HG03565 (cell line): Measurements from ENCODE around the gene VCX.
"Not testable (repeated sequence)": the region's sequence is repeated elsewhere in the genome, so short reads cannot be mapped to it uniquely, and the experiment has no call there.

ENCODE experiments used
- ATAC-seq: cut with Tn5 transposase; IDR thresholded peaks from one replicate; pipeline ENCODE4 v1.9.1; 2021; ENCODE audit warnings: mild to moderate bottlenecking, moderate library complexity; ENCODE audit not compliant: unreplicated experiment

Gene VCX

DNA sequence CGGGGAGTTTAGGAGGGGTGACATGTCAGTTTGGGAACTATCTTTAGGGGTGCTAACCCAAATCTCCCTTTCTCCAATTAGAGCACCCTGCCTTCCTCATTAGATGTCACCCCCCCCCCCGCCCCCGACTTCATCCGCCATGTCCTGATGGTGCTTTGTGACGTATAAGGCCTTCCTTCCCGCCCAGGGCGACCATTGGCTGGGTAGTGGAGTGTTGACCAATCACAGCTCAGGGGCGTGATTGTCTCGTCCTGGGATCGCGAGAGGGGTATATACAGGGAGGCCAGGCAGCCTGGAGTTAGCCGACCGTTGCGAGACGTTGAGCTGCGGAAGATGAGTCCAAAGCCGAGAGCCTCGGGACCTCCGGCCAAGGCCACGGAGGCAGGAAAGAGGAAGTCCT, at the start of gene VCX:
Gene VCX (plus strand): TSS at position 301 of the 400 bp plus-strand sequence. CDS start 33 bp downstream, at position 334.
- not testable (repeated sequence) for ATAC-seq

- no peak for ATAC-seq
Observed at GRCh38 chrX:7798327-7798726, 44.6 kb upstream of the VCX start.

- ATAC-seq = no peak
Observed at GRCh38 chrX:7801711-7802110, 41.3 kb upstream of the VCX start.

- ATAC-seq = no peak
Observed at GRCh38 chrX:7815166-7815805, 27.7 kb upstream of the VCX start.

DNA sequence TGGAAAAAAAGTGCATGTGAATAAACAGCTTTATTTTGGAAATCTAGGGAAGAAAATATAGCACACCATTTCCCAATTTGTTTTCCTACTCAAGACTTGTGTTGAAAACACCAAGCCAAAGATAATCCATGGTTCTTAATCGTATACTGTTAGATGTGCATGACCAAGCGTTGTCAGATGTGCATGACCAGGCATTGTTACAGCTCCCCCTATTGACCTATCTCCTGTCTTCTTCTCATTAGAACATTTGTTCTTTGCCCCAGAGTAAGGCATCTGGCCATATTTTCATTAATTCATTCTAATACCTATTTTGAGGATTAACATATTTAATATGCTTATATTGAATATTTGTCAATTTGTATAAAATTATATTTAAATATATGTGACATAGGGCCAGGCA, 14.4 kb upstream of the VCX start:
- ATAC-seq = no peak

DNA sequence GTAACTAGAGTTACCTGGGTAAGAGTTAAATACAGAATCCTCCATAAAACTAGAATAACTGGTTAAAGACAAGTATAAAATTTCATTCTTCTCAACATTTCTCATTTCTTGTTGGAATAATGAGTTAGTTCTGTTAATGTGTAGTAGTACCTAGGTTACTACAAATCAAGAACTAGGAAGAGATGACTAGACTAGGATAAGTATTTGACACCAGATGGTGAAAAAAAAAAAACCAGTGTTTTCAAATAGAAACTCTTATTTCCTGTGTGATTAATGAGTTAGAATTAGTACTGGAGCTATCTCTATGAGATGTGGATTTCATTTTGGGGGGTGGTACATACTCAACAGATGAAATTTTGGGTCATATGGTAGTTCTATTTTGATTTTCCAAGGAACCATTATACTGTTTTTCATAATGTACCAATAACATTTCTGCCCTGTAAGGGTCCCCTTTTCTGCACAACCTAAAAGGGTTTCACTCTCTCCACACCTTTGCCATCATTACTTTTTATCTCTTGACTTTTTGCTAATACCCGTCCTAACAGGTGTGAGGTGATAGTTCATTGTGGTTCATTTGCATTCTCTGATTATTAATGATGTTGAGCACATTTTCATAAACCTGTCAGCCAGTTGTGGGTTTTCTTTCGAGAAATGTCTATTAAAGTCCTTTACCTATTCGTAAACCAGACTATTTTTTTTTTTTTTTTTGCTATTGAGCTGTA, 1.7 kb upstream of the VCX start:
- no peak for ATAC-seq

DNA sequence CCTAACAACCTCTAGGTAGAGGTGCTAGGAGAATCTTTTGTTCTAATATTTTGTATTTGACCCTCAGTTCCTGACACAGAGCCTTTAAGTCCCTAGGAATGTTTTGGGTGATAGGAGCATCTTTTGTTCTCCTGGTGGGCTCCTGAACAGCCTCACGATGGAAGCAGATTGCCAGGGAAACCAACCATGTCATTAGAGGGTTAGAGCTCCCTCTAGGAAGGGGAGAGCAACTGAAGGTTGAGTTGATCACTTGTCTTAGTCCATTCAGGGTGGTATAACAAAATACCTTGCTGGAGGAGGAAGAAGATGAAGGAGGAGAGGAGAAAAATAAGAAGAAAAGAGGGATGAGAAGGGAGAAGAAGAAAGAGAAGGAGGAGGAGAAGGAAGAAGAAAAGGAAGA, 9.2 kb downstream of the VCX start:
- ATAC-seq = no peak

- ATAC-seq = no peak
Observed at GRCh38 chrX:7872042-7872441, 29.1 kb downstream of the VCX start.

GRCh38 chrX:7876957-7877356, 34.0 kb downstream of the VCX start:
- no peak for ATAC-seq

DNA sequence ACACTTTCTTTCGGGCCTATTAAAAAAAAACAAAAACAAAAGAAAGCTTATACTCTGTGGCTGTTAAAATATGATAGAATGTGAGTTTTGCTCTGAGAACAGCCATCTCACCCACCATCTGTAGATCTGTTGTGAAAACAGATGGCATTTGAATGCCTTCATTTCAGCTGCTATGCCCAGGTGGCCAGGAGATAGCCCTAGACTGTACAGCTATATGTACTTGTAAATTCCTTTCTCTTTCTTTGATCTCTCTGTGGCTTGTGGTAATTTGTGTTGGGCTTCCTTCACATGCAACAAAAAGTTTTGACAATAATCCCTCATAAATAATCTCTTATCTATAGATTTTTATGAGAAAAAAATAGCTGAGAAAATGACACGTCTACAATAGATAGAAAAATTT, 46.2 kb downstream of the VCX start:
- no peak for ATAC-seq

- ATAC-seq = no peak
Observed at GRCh38 chrX:7889680-7890079, 46.7 kb downstream of the VCX start.

DNA sequence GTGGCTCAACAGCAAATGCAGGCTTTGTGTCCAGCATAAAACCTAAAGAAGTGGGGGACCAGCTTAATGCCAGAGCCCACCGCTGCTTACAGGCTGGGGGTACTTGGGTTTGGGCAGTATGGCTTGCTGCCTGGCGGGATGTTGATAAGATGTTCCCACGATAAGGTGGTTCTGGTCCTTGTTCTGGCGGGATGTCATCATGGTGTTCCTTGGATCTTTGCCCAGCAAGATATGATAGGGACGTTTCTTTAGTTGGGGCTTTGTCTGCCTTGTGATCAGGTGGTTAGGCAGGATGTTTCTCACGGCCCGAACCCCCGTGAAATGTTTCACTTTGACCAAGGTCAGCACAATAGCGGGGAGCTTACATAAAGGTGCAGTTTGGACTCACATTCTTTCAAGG, 49.0 kb downstream of the VCX start:
- ATAC-seq = no peak
